ENCODE measurements around the gene FAM184B.

DNA sequence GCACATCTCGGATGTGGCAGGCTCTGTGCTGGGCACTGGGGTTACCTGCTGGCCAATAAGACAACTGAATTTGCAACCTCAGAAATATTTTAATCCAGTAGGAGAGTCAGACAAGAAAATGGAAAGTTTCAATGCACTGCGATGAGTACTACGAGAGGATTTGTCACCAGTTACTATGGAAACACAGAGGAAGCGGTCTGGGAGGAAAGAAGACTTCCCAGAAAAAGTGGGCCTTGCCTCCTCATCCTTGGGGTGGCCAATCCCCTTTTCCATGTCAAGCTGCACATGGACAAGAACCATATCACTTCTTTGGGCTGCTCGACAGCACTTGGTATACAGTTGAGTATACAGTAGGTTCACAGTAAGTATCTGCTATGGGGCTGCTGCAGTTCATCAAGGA lies 67.6 kb downstream of the FAM184B start:
- no peak for TF ChIP-seq EZH2phosphoT487 (IDR thresholded peaks at IDR 0.05; ENCODE audit: low read depth, severe bottlenecking, unreplicated experiment)
- no peak for TF ChIP-seq EZH2 (IDR thresholded peaks at IDR 0.05; ENCODE audit: borderline replicate concordance)
